GM12878 (cell line): ENCODE data around the gene CATSPER1. TPM values are rescaled to one million over a fixed set of nuclear protein-coding genes. Genes with fewer than 3 reads are reported as not detected.

ENCODE experiments used
- ATAC-seq: fragments of 200-7000 bp; cut with Tn5 transposase; 3 replicates; pipeline ENCODE4 v1.9.1; 2020; ENCODE audit warnings: mild to moderate bottlenecking, moderate library complexity
- Bru-seq: library from RNA; stranded (reverse); fragments of 400-500 nt; gene quantifications from one replicate; lab custom pipeline; 2021; lab: Mats Ljungman, UMichigan
- BruChase-seq, 2 experiments: library from RNA; stranded (reverse); fragments of 400-500 nt; gene quantifications; one replicate each; lab custom pipeline; 2021; lab: Mats Ljungman, UMichigan
- BruUV-seq: library from RNA; stranded (reverse); fragments of 400-500 nt; replicated peaks from 2 replicates; lab custom pipeline; 2021; lab: Mats Ljungman, UMichigan
- CTCF ChIA-PET: fragments of 300-600 bp; sonication (Branson Sonifier 250); formaldehyde crosslinking; extraction: SDS; loops from one replicate; lab custom pipeline; 2021; ENCODE audit warnings: inconsistent platforms; lab: Yijun Ruan, JAX
- POLR2A ChIA-PET: fragments of 350-600 bp; formaldehyde crosslinking; extraction: SDS; loops from one replicate; lab custom pipeline; 2021; ENCODE audit warnings: inconsistent platforms; lab: Charles Lee
- RAD21 ChIA-PET: fragments of 300-600 bp; sonication (Branson Sonifier 250); formaldehyde crosslinking; loops from one replicate; lab custom pipeline; 2023; ENCODE audit warnings: antibody characterized with exemption; ENCODE audit not compliant: unreplicated experiment; lab: Charles Lee
- SMC1A ChIA-PET: fragments of 300-600 bp; sonication (Branson Sonifier 250); formaldehyde crosslinking; loops from one replicate; lab custom pipeline; 2023; ENCODE audit not compliant: unreplicated experiment, uncharacterized antibody; lab: Charles Lee
- DNase-seq: peaks from one replicate; pipeline ENCODE4 v3.0.0-alpha.2; 2011; ENCODE audit warnings: low read depth, low spot score
- FAIRE-seq: peaks from 3 replicates; lab custom pipeline; 2011; peaks lifted over from hg19 to GRCh38; lab: Jason Lieb, UNC
- H2AFZ ChIP-seq: 2 replicates; pipeline ENCODE4 v1.6.0; 2011; ENCODE audit warnings: low read depth, low read length, control low read depth; ENCODE audit not compliant: control insufficient read depth
- H3K27ac ChIP-seq: 2 replicates; pipeline ENCODE4 v1.5.1; 2011; ENCODE audit warnings: control low read depth; ENCODE audit not compliant: control insufficient read depth, insufficient read depth
- H3K27me3 ChIP-seq, 2 experiments: replicated peaks in 1 of 2; 2 replicates each; pipeline versions ENCODE4 v1.6.0 to v1.6.1; 2011; ENCODE audit warnings: low read length in 1 of 2; ENCODE audit not compliant: control insufficient read depth in 2 of 2, insufficient read depth in 2 of 2
- H3K36me3 ChIP-seq, 2 experiments: 2 replicates each; pipeline ENCODE4 v1.5.1; 2011; ENCODE audit warnings: low read length in 1 of 2; ENCODE audit not compliant: control insufficient read depth in 2 of 2, insufficient read depth in 2 of 2
- H3K4me1 ChIP-seq: 2 replicates; pipeline ENCODE4 v1.6.1; 2011; ENCODE audit warnings: mild to moderate bottlenecking, low read length, moderate library complexity, mixed read lengths; ENCODE audit not compliant: control insufficient read depth, insufficient read depth
- H3K4me2 ChIP-seq: 2 replicates; pipeline ENCODE4 v1.6.0; 2011; ENCODE audit warnings: control low read depth; ENCODE audit not compliant: control insufficient read depth, insufficient read depth
- H3K4me3 ChIP-seq: fragments of 200-600 bp; sonication (generic); 2 replicates; pipeline ENCODE4 v1.5.1; 2016
- H3K79me2 ChIP-seq: 2 replicates; pipeline ENCODE4 v1.6.0; 2011; ENCODE audit warnings: low read length; ENCODE audit not compliant: control insufficient read depth, insufficient read depth
- H3K9ac ChIP-seq: 2 replicates; pipeline ENCODE4 v1.8.0; 2011; ENCODE audit warnings: low read length, control low read depth, mixed read lengths; ENCODE audit not compliant: control insufficient read depth, insufficient read depth
- H3K9me3 ChIP-seq: replicated peaks from 3 replicates; pipeline ENCODE4 v1.5.1; 2011; ENCODE audit warnings: mild to moderate bottlenecking, low read length; ENCODE audit not compliant: control insufficient read depth, insufficient read depth
- H4K20me1 ChIP-seq: 2 replicates; pipeline ENCODE4 v1.6.0; 2011; ENCODE audit not compliant: control insufficient read depth, insufficient read depth
- BACH1 ChIP-seq: fragments of 450-650 bp; IDR thresholded peaks from 2 replicates; pipeline ENCODE4 v1.6.1; 2017; ENCODE audit warnings: mild to moderate bottlenecking, borderline replicate concordance
- CBX5 ChIP-seq: sonication (generic); IDR thresholded peaks from 2 replicates; pipeline ENCODE4 v1.6.1; 2016; ENCODE audit warnings: low read depth, moderate library complexity, mild to moderate bottlenecking, inconsistent platforms
- CEBPZ ChIP-seq: fragments of 150-350 bp; IDR thresholded peaks from 2 replicates; pipeline ENCODE4 v1.6.1; 2016; ENCODE audit warnings: low read depth, low read length
- DPF2 ChIP-seq: fragments of 450-650 bp; IDR thresholded peaks from 2 replicates; pipeline ENCODE4 v1.6.1; 2017; ENCODE audit warnings: mild to moderate bottlenecking
- HDGF ChIP-seq: fragments of 450-650 bp; IDR thresholded peaks from 2 replicates; pipeline ENCODE4 v1.6.1; 2016; ENCODE audit warnings: antibody characterized with exemption
- NFXL1 ChIP-seq: fragments of 450-650 bp; IDR thresholded peaks from 2 replicates; pipeline ENCODE4 v1.6.1; 2017; ENCODE audit warnings: antibody characterized with exemption, mild to moderate bottlenecking, borderline replicate concordance
- NFYB ChIP-seq: IDR thresholded peaks from 2 replicates; pipeline ENCODE4 v1.6.1; 2011; ENCODE audit warnings: low read depth, mild to moderate bottlenecking, low read length, improper control_type of control experiment, moderate library complexity; ENCODE audit not compliant: insufficient read depth
- PBX3 ChIP-seq: IDR thresholded peaks from 2 replicates; pipeline ENCODE4 v1.6.1; 2011; ENCODE audit warnings: mild to moderate bottlenecking, low read depth, low read length, moderate library complexity; ENCODE audit not compliant: insufficient replicate concordance
- POLR2AphosphoS5 ChIP-seq: IDR thresholded peaks from 2 replicates; pipeline ENCODE4 v1.6.1; 2011; ENCODE audit warnings: mild to moderate bottlenecking, low read length, inconsistent platforms
- RELA ChIP-seq: fragments of 450-650 bp; IDR thresholded peaks from 2 replicates; pipeline ENCODE4 v1.8.0; 2014; ENCODE audit warnings: borderline replicate concordance; ENCODE audit not compliant: partially characterized antibody
- TCF12 ChIP-seq: IDR thresholded peaks from 2 replicates; pipeline ENCODE4 v1.6.1; 2011; ENCODE audit warnings: low read depth, mild to moderate bottlenecking, low read length
- ZBED1 ChIP-seq: IDR thresholded peaks from 2 replicates; pipeline ENCODE4 v1.6.1; 2016; ENCODE audit warnings: borderline replicate concordance
- ZBTB11 ChIP-seq: fragments of 450-650 bp; formaldehyde crosslinking; IDR thresholded peaks from 2 replicates; pipeline ENCODE4 v1.5.0; 2022; ENCODE audit warnings: mild to moderate bottlenecking, missing genetic modification characterization
- WGBS: methylation state at CpG from one replicate; pipeline ENCODE4 v1.1.6; 2016; ENCODE audit warnings: low lambda C conversion rate; ENCODE audit not compliant: insufficient replicate concordance, insufficient coverage; ENCODE audit errors: missing lambda C conversion rate; 5-methylcytosine and 5-hydroxymethylcytosine counted together
- in situ Hi-C: fragments of 300-500 bp; cut with MboI; formaldehyde crosslinking; loops from 9 replicates; pipeline ENCODE4 v1.14.3; 2018; ENCODE audit warnings: mixed read lengths
- intact Hi-C: fragments of 100-400 bp; cut with micrococcal nuclease; formaldehyde crosslinking; loops from one replicate; pipeline ENCODE4 v1.14.2; 2022; ENCODE audit not compliant: unreplicated experiment
- long read RNA-seq, 2 experiments: library from polyadenylated mRNA; unstranded; transcript quantifications; one replicate each; pipeline ENCODE4 v2.0.0, GENCODE V29; 2019 to 2020
- polyA minus RNA-seq, 3 experiments: library from RNA; depleted of rRNA, polyadenylated mRNA; stranded (reverse); fragments of >200 nt; gene quantifications; 2 replicates each; pipeline ENCODE4 v1.2.3, GENCODE V29; 2011
- polyA plus RNA-seq, 11 experiments: library from polyadenylated mRNA; depleted of rRNA in 4 of 11; unstranded in 6 of 11; stranded (reverse) in 5 of 11; fragments of >200 nt; fragmentation: Nextera tagmentation in 4 of 11; fragmentation: Illumina TruSeq in 1 of 11; extraction: Ambion mirVana in 4 of 11; extraction: Trizol in 1 of 11; gene quantifications; 1 replicate in 1 of 11; 2 replicates in 10 of 11; pipeline versions ENCODE4 v1.2.1 to v1.2.3, GENCODE V29; 2011 to 2016; ENCODE audit warnings: inconsistent platforms in 2 of 11, missing spikeins in 2 of 11, low read depth in 1 of 11
- total RNA-seq, 4 experiments: library from RNA; depleted of rRNA in 3 of 4; stranded (reverse); fragments of >200 nt in 3 of 4; fragmentation: Illumina TruSeq in 1 of 4; extraction: Trizol in 1 of 4; gene quantifications; 2 replicates each; pipeline versions ENCODE4 v1.2.1 to v1.2.3, GENCODE V29; 2013 to 2021

The CATSPER1 gene
- not detected in 2 replicates for total RNA-seq (2013; cell fraction: nucleolus; rRNA removed)
- not detected in 2 replicates for total RNA-seq (2014; rRNA removed)
- total RNA-seq (2014; rRNA removed; fragmentation: Illumina TruSeq; extraction: Trizol) = not detected in 2 replicates
- not detected in 2 replicates for total RNA-seq (2021)
- not detected for polyA plus RNA-seq (2011; ENCODE audit: low read depth)
- polyA plus RNA-seq (2011; rRNA removed) = 0.05 TPM in 1 of 2 replicates, not detected in the other
- 0.04 TPM in 1 of 2 replicates, not detected in the other for polyA plus RNA-seq (2011; cell fraction: cytosol; rRNA removed)
- not detected in 2 replicates for polyA plus RNA-seq (2011; cell fraction: nucleus; rRNA removed)
- not detected in 2 replicates for polyA plus RNA-seq (2012)
- polyA plus RNA-seq (2014; fragmentation: Illumina TruSeq; extraction: Trizol) = not detected in 2 replicates
- under 1 TPM in 1 of 2 experiments, not detected in 1; 0.02 TPM for polyA plus RNA-seq (2014; fragmentation: Nextera tagmentation; extraction: Ambion mirVana)
- not detected in 2 replicates for polyA plus RNA-seq (2014; rRNA removed)
- not detected for polyA plus RNA-seq (2016; fragmentation: Nextera tagmentation; extraction: Ambion mirVana)
- 0.21 TPM in 1 of 2 replicates, not detected in the other for polyA minus RNA-seq (2011; rRNA and poly(A)+ RNA removed)
- not detected in 2 replicates for polyA minus RNA-seq (2011; cell fraction: cytosol; rRNA and poly(A)+ RNA removed)
- not detected in 2 replicates for polyA minus RNA-seq (2011; cell fraction: nucleus; rRNA and poly(A)+ RNA removed)
- Bru-seq, nascent RNA = percentile 8 among the genes with signal in this experiment
- BruChase-seq, experiment 1, labeled RNA remaining after a 6-hour chase = not detected
- BruChase-seq, experiment 2, labeled RNA remaining after a 2-hour chase = not detected
- long read RNA-seq, experiment 1 = 0 reads
- long read RNA-seq, experiment 2 = 0 reads

- 62% methylated on average over 18 of the region's 18 CpGs for WGBS
- H3K27ac ChIP-seq = no peak within 1 kb of the TSS
- FAIRE-seq (no peak), DNase-seq (no peak), ATAC-seq (no peak)
- H4K20me1 ChIP-seq = no peaks in the 10 kb centered on the region
- no peak within 1 kb of the TSS for H3K4me3 ChIP-seq
- no peak within 1 kb of the TSS for H2AFZ ChIP-seq
- POLR2A ChIA-PET = no interaction called here
- 0 out of 4 replicates have a peak, but pooled peaks cover 0 to 3% of the 10 kb centered on the region in 2 experiments for H3K27me3 ChIP-seq
- H3K4me2 ChIP-seq = no peak within 1 kb of the TSS
- in situ Hi-C loops = no loop called here
- BruUV-seq = no TSS peak
- H3K79me2 ChIP-seq = no peaks in the 10 kb centered on the region
- no peak within 1 kb of the TSS for H3K9ac ChIP-seq
- H3K36me3 ChIP-seq = no peaks in the 10 kb centered on the region
- RAD21 ChIA-PET = no interaction called here
- H3K9me3 ChIP-seq = no peaks in the 10 kb centered on the region
- H3K4me1 ChIP-seq = no peaks in the 10 kb centered on the region
- SMC1A ChIA-PET = interaction anchor here (1.8 kb wide), 1 partner anchor 18 kb away, joined by 6 read pairs; no protein-coding TSS in a partner anchor
- intact Hi-C loops = no loop called here
- CTCF ChIA-PET = interaction anchor here (0.6 to 6.6 kb wide), 7 partner anchors 20 to 675 kb away, joined by 3 to 43 read pairs (median 4); no protein-coding TSS in a partner anchor
- TF ChIP-seq NFXL1 = no peak
- TF ChIP-seq HDGF = no peak
- no peak for TF ChIP-seq CBX5
- no peak for TF ChIP-seq DPF2
- no peak for TF ChIP-seq BACH1
- no peak for TF ChIP-seq CEBPZ
- no peak for TF ChIP-seq TCF12
- TF ChIP-seq ZBED1 = no peak
- no peak for TF ChIP-seq ZBTB11
- no peak for TF ChIP-seq POLR2AphosphoS5
- TF ChIP-seq PBX3 = no peak
- no peak for TF ChIP-seq RELA
- TF ChIP-seq NFYB = no peak
Observed at GRCh38 chr11:66026017-66026529, at the start of gene CATSPER1. TSS of gene CATSPER1 (minus strand) at chr11:66026479. CDS start at chr11:66026379, 100 bp downstream.
